Uterus (tissue), 4 donors: ENCODE results near the gene VIPR2. TPM values are rescaled to one million over a fixed set of nuclear protein-coding genes. Genes with fewer than 3 reads are reported as not detected.
A peak's percentile ranks its signal among the peaks of the same experiment; 100 is the strongest.

Experiments used
- DNase-seq, 2 donors: peaks; one replicate each; pipeline ENCODE4 v3.0.0-alpha.2; 2019 to 2020
- H3K27ac ChIP-seq, 2 donors: fragments of 200-600 bp; sonication (generic); 1 replicate in 1 of 2; 2 replicates in 1 of 2; pipeline ENCODE4 v1.5.1; 2016 to 2018
- H3K27me3 ChIP-seq, 2 donors: fragments of 200-600 bp; sonication (generic); one replicate each; pipeline ENCODE4 v1.5.1; 2018 to 2019; ENCODE audit warnings: control low read depth in 1 of 2
- H3K36me3 ChIP-seq, 2 donors: fragments of 200-600 bp; sonication (generic); one replicate each; pipeline ENCODE4 v1.5.1; 2019; ENCODE audit warnings: control low read depth in 1 of 2
- H3K4me1 ChIP-seq, 2 donors: fragments of 200-600 bp; sonication (generic); one replicate each; pipeline ENCODE4 v1.5.1; 2018 to 2019; ENCODE audit warnings: control low read depth in 1 of 2
- H3K4me3 ChIP-seq, 2 donors: fragments of 200-600 bp; sonication (generic); 1 replicate in 1 of 2; 2 replicates in 1 of 2; pipeline ENCODE4 v1.5.1; 2018 to 2019; ENCODE audit warnings: mild to moderate bottlenecking in 1 of 2
- H3K9me3 ChIP-seq, 2 donors: fragments of 200-600 bp; sonication (generic); one replicate each; pipeline ENCODE4 v1.5.1; 2019; ENCODE audit warnings: control low read depth in 1 of 2
- POLR2A ChIP-seq, 2 donors: fragments of 450-650 bp; IDR thresholded peaks; one replicate each; pipeline ENCODE4 v1.6.1; 2016; ENCODE audit warnings: antibody characterized with exemption in 2 of 2, mild to moderate bottlenecking in 1 of 2, moderate library complexity in 1 of 2
- intact Hi-C: fragments of 100-400 bp; cut with DNase I; formaldehyde crosslinking; loops from one replicate; pipeline ENCODE4 v1.15.1; 2023; ENCODE audit warnings: low total_unique reads
- total RNA-seq, 4 donors: library from RNA; depleted of rRNA in 3 of 4; stranded (reverse); fragments of >200 nt in 3 of 4; gene quantifications; one replicate each; pipeline versions ENCODE4 v1.1.0 to v1.2.4, GENCODE V29; 2014 to 2023
- TF ChIP-seq, protein P1 (sequence below), 4 experiments: fragments of 200-600 bp in 2 of 4; fragments of 450-650 bp in 2 of 4; sonication (generic) in 2 of 4; IDR thresholded peaks; one replicate each; pipeline ENCODE4 v1.5.1; 2016 to 2019; ENCODE audit warnings: antibody characterized with exemption in 4 of 4, mild to moderate bottlenecking in 2 of 4, moderate library complexity in 1 of 4
- donor health status: DM: yes; HTN: yes; CAD: no.

Gene VIPR2
- total RNA-seq, 4 donors from 2014 or later, result 3.1 to 9.8 (median 4.5) TPM

DNA sequence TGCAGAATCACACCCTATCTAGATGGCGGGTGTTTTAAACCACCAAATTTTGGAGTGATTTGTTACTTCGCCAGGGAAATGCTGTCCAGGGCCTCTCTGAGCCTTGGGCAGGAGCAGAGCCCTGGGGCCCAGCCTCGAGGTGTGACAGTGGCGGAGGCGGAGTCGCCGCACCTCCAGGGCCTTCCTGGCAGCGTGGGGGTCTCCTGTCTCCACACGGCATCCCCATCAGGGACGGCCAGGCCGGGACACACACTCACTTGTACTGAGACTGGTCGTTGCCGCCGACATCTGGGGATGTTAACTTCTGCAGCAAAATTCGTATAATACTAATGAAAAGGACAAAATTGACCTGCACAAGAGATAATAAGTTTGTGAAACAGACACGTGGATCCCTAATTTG lies 110.7 kb downstream of the VIPR2 start:
- Histone ChIP-seq H3K27ac (no peak overlapping the region), H3K36me3 (no peaks in the 10 kb centered on the region), H3K4me1 (no peaks in the 10 kb centered on the region), H3K9me3 (no peaks in the 10 kb centered on the region), H3K4me3 (no peak overlapping the region), H3K27me3 (no peaks in the 10 kb centered on the region)
- intact Hi-C loops, result no loop called here
- no peak for DNase-seq
- TF ChIP-seq, protein P1, sequence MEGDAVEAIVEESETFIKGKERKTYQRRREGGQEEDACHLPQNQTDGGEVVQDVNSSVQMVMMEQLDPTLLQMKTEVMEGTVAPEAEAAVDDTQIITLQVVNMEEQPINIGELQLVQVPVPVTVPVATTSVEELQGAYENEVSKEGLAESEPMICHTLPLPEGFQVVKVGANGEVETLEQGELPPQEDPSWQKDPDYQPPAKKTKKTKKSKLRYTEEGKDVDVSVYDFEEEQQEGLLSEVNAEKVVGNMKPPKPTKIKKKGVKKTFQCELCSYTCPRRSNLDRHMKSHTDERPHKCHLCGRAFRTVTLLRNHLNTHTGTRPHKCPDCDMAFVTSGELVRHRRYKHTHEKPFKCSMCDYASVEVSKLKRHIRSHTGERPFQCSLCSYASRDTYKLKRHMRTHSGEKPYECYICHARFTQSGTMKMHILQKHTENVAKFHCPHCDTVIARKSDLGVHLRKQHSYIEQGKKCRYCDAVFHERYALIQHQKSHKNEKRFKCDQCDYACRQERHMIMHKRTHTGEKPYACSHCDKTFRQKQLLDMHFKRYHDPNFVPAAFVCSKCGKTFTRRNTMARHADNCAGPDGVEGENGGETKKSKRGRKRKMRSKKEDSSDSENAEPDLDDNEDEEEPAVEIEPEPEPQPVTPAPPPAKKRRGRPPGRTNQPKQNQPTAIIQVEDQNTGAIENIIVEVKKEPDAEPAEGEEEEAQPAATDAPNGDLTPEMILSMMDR (IDR thresholded peaks at IDR 0.05), result no peak
- TF ChIP-seq POLR2A (IDR thresholded peaks at IDR 0.05), result no peak

DNA sequence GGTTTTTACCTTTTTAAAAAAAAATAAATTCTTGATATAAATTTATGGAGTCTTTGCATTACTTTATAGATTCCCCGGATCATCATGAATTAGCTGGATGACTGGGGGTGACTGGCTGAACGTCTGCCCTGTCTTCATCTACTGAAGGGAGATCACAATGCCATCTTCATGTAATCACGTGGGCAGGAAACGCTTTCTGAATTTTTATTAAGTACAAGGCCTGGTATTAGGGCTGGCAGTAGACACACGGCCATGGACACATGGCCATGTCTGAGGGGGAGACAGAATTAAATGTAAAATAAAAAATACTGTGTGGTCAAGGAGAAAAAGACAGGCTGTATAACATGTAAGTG lies 111.2 kb downstream of the VIPR2 start:
- Histone ChIP-seq H3K9me3 (no peaks in the 10 kb centered on the region), H3K27me3 (no peaks in the 10 kb centered on the region), H3K4me3 (no peak overlapping the region), H3K27ac (no peak overlapping the region), H3K36me3 (no peaks in the 10 kb centered on the region), H3K4me1 (no peaks in the 10 kb centered on the region)
- intact Hi-C loops, result no loop called here
- TF ChIP-seq POLR2A (IDR thresholded peaks at IDR 0.05), result no peak
- TF ChIP-seq, protein P1 (IDR thresholded peaks at IDR 0.05), result no peak
- no peak for DNase-seq

DNA sequence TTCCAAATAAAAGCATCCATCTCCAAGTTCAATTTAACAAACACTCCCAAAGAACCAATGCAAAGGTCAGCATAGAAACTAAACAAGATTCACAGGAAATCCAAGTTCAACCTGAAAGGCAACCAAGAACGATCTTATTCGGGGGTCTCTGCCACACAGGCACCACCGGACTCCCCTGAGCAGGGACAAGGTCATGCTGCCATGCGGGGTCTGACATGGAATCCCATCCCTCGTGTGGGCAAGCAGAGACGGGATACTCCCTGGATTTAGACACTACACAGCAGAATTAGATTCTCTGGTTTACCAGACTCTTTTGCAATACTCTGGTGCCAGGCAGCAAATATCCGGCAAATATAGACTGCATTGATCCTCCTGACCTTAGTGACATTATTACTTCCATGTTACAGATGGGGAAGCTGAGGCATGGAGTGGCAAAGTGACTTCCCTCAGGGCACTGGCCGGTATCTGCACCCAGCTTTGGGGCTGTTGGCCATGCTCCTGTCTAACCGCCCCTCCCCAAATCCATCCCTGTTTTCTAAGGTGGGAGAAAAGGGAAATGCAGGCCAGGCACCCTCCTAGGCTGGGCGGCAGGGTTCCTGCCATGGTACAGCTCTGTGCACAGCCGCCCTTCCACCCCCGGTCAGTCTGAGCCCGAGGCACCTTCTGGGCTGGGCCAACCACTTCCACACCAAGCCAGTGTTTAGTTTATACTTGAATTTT lies 111.8 kb downstream of the VIPR2 start:
- Histone ChIP-seq H3K4me3 (no peak overlapping the region), H3K36me3 (no peaks in the 10 kb centered on the region), H3K9me3 (no peaks in the 10 kb centered on the region), H3K27ac (no peak overlapping the region), H3K4me1 (no peaks in the 10 kb centered on the region), H3K27me3 (no peaks in the 10 kb centered on the region)
- intact Hi-C loops, result no loop called here
- no peak for DNase-seq
- no peak for TF ChIP-seq POLR2A (IDR thresholded peaks at IDR 0.05)
- TF ChIP-seq, protein P1 (IDR thresholded peaks at IDR 0.05), result no peak

DNA sequence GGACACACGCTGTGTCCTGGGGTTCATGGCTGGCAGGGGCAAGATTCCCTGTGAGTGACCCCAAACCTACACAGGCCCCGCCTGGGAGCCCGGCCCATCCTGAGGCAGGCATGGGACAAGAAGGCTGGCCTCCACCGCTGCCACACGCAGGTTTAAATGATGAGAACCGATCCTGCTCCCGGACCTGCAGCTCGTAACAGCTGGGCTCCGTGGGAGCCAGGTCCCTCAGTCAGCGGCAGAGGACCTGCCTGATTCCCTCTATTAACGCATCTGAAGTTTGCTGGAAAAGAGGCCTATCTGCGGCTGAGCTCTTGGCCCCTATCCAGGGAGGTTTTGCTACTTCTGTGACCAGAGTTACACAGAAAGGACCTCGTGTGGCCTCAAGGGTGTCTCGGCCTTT lies 112.3 kb downstream of the VIPR2 start:
- Histone ChIP-seq H3K27ac (peak overlapping the region in 1 of 2 donors; percentile 71), H3K9me3 (no peaks in the 10 kb centered on the region), H3K4me1 (no peaks in the 10 kb centered on the region), H3K4me3 (no peak overlapping the region), H3K36me3 (no peaks in the 10 kb centered on the region), H3K27me3 (no peaks in the 10 kb centered on the region)
- intact Hi-C loops, result no loop called here
- no peak for DNase-seq
- TF ChIP-seq, protein P1 (IDR thresholded peaks at IDR 0.05), result no peak
- TF ChIP-seq POLR2A (IDR thresholded peaks at IDR 0.05), result no peak

DNA sequence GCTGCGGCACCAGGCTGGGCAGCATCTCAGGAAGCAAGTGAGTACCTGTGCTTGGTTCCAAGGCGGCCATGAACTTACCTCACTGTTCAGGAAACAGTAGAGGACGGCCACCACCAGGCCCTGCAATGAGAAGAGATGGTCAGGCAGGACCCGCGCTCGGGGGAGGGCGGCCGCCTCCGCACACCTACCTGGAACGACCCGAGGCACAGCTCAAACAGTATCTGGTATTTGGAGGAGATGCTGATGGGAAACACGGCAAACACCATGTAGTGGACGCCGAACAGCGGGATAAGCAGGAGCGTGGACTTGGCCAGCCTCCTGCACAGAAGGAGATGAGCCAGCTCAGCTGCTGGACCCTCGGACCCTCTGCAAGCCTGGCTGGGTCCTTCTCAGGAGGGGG lies 112.9 kb downstream of the VIPR2 start:
- no peaks in the 10 kb centered on the region for H3K36me3 ChIP-seq
- intact Hi-C loops, result no loop called here
- TF ChIP-seq, protein P1 (IDR thresholded peaks at IDR 0.05), result no peak
- TF ChIP-seq POLR2A (IDR thresholded peaks at IDR 0.05), result no peak
- no peaks in the 10 kb centered on the region for H3K4me1 ChIP-seq
- H3K9me3 ChIP-seq, result no peaks in the 10 kb centered on the region
- no peak for DNase-seq
- H3K27me3 ChIP-seq, result no peaks in the 10 kb centered on the region
- H3K4me3 ChIP-seq, result no peak overlapping the region
- peak overlapping the region; percentile 17 to 71 for H3K27ac ChIP-seq
